ENCODE results near the gene FCER1G.

Gene FCER1G

GRCh38 chr1:161200992-161201835, 13.9 kb upstream of the FCER1G start:
- TF ChIP-seq, protein P1, sequence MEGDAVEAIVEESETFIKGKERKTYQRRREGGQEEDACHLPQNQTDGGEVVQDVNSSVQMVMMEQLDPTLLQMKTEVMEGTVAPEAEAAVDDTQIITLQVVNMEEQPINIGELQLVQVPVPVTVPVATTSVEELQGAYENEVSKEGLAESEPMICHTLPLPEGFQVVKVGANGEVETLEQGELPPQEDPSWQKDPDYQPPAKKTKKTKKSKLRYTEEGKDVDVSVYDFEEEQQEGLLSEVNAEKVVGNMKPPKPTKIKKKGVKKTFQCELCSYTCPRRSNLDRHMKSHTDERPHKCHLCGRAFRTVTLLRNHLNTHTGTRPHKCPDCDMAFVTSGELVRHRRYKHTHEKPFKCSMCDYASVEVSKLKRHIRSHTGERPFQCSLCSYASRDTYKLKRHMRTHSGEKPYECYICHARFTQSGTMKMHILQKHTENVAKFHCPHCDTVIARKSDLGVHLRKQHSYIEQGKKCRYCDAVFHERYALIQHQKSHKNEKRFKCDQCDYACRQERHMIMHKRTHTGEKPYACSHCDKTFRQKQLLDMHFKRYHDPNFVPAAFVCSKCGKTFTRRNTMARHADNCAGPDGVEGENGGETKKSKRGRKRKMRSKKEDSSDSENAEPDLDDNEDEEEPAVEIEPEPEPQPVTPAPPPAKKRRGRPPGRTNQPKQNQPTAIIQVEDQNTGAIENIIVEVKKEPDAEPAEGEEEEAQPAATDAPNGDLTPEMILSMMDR (IDR thresholded peaks at IDR 0.05; ENCODE audit: low read depth, low read length, missing control alignments) = no peak
- H3K4me3 ChIP-seq (ENCODE audit: low read depth, low read length) = peak overlapping the region; percentile 97
- DNase-seq (ENCODE audit: low read depth) = no peak
- in situ Hi-C loops (cut with HindIII; ENCODE audit: low sequenced_read_pairs) = loop anchor here (25.0 kb wide), 1 partner anchor 536 kb away; the partner anchor contains the start of gene DUSP12

DNA sequence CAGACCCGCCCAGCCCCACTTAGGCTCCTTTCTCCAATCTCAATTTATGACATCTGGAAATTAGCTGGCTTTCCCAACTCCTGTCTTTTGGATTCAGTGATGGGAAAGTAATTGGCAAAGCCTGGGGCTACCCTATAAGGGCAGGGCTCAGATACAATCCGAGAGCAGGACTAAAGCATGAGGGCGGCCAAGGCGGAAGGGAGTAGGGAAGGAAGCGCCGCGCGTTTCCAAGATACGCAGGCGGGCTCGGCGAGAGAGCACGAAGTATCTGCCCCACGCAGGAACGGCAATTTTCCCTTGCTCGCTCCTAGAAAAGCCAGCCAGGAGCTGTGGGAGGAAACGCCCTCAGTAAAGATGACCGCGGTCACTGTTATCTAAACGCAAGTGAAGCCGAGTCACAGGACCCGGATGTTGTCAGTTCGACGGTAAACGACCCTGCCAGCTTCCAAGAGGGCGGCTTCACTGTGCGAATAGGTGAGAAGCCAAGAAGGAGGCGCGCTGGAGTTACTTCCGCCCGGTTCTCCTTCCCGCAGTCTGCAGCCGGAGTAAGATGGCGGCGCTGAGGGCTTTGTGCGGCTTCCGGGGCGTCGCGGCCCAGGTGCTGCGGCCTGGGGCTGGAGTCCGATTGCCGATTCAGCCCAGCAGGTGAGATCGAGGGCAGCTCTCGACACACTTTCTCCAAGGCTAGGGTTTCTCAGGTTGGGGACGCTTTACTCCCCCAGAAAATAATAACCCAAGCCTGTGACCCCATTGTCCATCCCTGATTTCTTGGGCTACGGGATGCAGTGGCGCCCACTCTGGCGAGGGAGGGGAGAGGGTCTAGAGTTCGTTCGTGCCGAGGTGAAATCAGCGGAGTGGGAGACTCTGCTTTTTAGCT, 13.0 kb upstream of the FCER1G start, which contains the start of gene NDUFS2:
Gene NDUFS2 (plus strand): TSS at position 532 of the 877 bp plus-strand sequence. CDS start 19 bp downstream, at position 551.
- DNase-seq (ENCODE audit: low read depth) = peak; percentile 99
- in situ Hi-C loops (cut with HindIII; ENCODE audit: low sequenced_read_pairs) = loop anchor here (25.0 kb wide), 1 partner anchor 535 kb away; the partner anchor contains the start of gene DUSP12
- TF ChIP-seq, protein P1 (IDR thresholded peaks at IDR 0.05; ENCODE audit: low read depth, low read length, missing control alignments) = peak; percentile 57
- H3K4me3 ChIP-seq (ENCODE audit: low read depth, low read length) = peak within 1 kb of the TSS; percentile 97

- in situ Hi-C loops (cut with HindIII; ENCODE audit: low sequenced_read_pairs) = loop anchor here (5.0 to 25.0 kb wide), 3 partner anchors 96 to 531 kb away; partner anchors contain the start of gene DUSP12
- no peak for DNase-seq (ENCODE audit: low read depth)
- TF ChIP-seq, protein P1 (IDR thresholded peaks at IDR 0.05; ENCODE audit: low read depth, low read length, missing control alignments) = no peak
- H3K4me3 ChIP-seq (ENCODE audit: low read depth, low read length) = no peak overlapping the region
Measured at GRCh38 chr1:161206411-161207140, 8.5 kb upstream of the FCER1G start.

- TF ChIP-seq, protein P1 (IDR thresholded peaks at IDR 0.05; ENCODE audit: low read depth, low read length, missing control alignments) = no peak
- in situ Hi-C loops (cut with HindIII; ENCODE audit: low sequenced_read_pairs) = loop anchor here (5.0 to 25.0 kb wide), 3 partner anchors 95 to 530 kb away; partner anchors contain the start of gene DUSP12
- DNase-seq (ENCODE audit: low read depth) = no peak
- H3K4me3 ChIP-seq (ENCODE audit: low read depth, low read length) = no peak overlapping the region
Measured at GRCh38 chr1:161207173-161207572, 7.9 kb upstream of the FCER1G start.

- in situ Hi-C loops (cut with HindIII; ENCODE audit: low sequenced_read_pairs) = loop anchor here (5.0 to 25.0 kb wide), 3 partner anchors 92 to 527 kb away; partner anchors contain the start of gene DUSP12
- DNase-seq (ENCODE audit: low read depth) = peak; percentile 47
- no peak overlapping the region for H3K4me3 ChIP-seq (ENCODE audit: low read depth, low read length)
Measured at GRCh38 chr1:161209790-161210409, 5.2 kb upstream of the FCER1G start.

More at GRCh38 chr1:161209790-161210409, 5.2 kb upstream of the FCER1G start:
- TF ChIP-seq, protein P1 (IDR thresholded peaks at IDR 0.05; ENCODE audit: low read depth, low read length, missing control alignments) = peak; percentile 98

Measured in astrocyte of the cerebellum (primary cell).